Stimulated activated CD4-positive, alpha-beta T cell treated with anti-CD3 and anti-CD28 coated beads, Interleukin-4, amount 100 ng/mL, for 1 hour (primary cell): ENCODE data around the gene GRIK1.

ENCODE experiments used
- DNase-seq: peaks from one replicate; pipeline ENCODE4 v3.0.0-alpha.2; 2020

GRIK1 gene

GRCh38 chr21:29771491-29772066 lies 168.2 kb downstream of the GRIK1 start:
- DNase-seq = no peak

DNA sequence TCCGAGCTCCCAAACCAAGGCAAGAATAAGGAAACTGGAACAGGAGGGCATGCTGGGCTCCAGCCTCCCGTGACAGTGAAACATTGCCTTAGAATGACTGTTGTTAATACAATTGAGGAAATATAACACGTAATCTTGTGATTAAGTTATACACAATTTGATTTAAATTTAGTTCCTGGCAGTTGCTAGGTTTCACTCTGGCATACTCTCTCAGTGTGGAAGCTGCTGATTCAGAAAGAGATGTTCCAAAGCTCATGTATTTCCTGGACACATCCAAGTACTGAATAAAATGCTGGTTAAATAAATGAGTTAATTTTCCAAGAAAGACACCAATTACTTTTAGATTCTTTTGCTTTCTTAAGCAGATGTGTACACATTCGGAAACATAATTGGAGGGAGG lies 176.1 kb downstream of the GRIK1 start:
- no peak for DNase-seq

GRCh38 chr21:29762570-29763082 lies 177.2 kb downstream of the GRIK1 start:
- no peak for DNase-seq

DNA sequence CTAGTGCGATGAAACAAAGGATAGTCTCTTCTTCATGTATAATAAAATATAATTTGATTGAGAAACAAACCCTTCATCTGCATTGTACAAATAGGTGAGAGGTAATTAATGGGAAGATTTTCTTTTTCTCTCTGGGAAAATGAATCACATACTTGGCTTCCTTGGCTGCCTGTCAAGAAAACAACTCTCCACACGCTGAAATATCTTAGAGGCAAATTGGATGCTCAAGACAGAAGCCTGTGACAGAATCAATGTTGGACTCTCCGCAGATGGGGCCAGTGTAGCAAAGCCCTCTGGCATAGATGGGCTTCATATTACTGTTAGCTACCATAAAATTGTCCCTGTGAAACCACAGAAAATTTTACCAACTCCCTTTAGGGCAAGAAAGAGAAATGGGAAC lies 186.6 kb downstream of the GRIK1 start:
- no peak for DNase-seq

DNA sequence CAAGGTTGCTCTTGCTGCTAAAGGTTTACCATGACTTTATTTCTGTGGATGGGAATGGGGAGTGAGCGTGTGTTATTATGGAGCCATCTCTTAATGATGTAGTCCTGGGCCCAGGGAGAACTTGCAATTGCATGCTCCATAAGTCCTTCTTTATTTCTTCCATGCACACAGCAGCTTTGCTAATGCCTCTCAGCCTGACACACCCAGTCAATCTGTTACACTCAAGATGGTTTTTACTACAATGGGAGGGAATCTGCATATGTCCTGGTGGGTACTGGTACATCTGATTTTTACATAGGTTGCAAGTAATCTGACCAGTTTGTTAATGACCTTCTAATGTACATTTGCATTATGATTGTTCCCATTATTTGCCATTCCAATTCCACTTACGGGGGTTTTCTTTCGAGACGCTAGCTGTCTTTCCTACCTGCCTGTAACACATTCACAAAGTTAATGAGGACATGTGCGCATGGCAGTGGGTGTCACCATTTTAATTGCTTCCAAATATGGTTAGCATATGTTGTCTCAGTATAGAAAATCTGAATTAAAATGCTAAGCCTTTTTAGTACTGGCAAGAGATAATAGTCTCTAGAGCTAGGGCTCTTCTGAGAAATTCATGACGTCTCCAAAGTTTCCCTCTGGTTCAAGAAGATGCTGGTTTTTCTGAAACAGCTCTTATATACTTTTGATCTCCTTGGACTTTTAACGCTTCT lies 188.2 kb downstream of the GRIK1 start:
- no peak for DNase-seq

- DNase-seq = no peak
Measured at GRCh38 chr21:29749957-29750356, 189.8 kb downstream of the GRIK1 start.

DNA sequence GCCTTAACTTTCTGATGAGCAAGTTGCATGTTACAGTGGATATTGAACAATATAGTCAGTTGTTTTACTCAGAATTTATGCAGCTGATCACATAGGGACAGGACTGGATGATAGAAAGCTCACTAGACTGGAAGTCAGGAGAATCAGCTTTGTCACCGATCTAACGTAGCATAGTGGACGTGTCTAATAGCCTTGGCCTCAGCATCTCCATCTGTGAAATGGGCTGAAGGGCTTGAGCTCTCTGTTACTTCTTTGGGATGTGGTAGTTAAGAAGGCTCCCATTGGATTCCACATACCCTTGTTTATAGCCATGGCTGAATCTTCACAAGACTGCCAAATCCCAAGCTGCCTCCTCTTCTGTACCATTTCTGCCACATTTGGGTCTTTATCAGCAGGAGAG lies 190.6 kb downstream of the GRIK1 start:
- DNase-seq = no peak

DNA sequence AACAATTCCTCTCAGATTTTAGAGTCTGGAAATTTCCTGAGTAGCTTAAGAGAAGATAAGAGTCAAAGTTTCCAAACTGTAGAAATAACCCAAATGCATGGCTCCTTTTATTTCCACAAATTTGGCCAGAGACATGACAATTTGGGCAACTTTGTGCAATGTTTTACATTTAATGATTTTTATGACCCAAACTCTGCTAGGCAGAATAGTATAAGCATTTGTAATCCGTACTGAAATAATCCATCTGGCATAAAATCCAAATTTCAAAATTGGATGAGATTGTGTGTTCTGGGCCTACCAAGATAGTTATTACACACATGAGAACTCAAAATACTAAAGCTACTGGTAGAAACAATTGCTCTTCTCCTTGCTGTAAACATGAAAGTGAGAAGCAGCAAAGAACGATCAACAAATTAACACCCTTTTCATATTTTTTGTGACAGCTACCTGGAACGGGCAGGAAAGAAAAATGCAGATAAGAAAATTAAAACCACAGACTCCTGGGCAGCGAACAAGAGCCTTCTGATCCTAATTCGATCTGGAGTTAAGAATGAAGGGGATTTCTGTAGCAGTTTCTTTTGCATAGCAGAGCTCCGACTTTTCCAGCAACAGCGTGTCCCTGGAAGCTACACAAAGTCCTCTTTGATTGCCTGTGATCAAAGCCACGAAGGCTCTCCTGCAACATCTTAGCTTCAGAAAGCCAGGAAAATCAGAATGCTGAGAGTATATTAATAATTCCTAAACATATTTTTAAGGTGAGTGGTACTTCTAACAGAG lies 191.2 kb downstream of the GRIK1 start:
- no peak for DNase-seq

GRCh38 chr21:29741761-29742160 lies 198.0 kb downstream of the GRIK1 start:
- no peak for DNase-seq

DNA sequence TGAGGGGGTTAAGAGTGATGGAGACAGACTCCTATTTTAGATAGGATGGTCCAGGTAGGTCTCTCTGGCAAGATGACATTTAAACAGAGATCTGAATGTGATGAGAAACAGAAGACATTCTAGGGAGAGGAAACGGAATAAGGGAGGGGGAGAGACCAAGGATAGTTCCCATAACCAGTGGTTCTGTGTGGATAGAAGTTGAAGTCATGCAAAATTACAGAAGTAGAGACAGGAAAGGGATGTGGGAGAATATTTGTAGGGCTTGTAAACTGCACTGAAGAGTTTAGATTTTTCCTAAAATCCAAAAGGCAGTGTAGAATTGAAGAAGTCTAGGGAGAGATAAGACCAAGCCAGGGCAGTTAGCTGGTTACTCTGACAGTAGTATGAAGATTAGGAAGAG lies 200.6 kb downstream of the GRIK1 start:
- DNase-seq = no peak

DNA sequence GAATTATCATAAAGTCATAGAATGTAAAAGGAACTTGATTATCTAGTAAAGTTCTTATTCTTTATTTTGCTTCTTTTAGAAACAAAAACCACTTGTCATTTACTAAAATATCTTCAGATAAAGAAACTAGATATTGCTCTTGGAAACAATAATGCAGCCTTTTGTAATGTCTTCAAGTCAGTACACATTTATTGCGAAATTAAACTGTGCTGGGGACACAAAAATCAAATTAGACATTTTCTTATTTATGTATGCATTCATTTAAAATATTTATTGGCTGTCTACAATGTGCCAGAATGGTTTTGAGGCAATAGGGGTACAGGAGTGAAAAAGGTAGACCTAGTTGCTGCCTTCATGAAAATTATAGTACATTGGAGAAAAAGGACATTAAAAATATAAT lies 201.1 kb downstream of the GRIK1 start:
- no peak for DNase-seq

GRCh38 chr21:29737186-29737585 lies 202.6 kb downstream of the GRIK1 start:
- DNase-seq = no peak

- DNase-seq = no peak
Measured at GRCh38 chr21:29730281-29730680, 209.5 kb downstream of the GRIK1 start.

- no peak for DNase-seq
Measured at GRCh38 chr21:29726044-29726443, 213.8 kb downstream of the GRIK1 start.

GRCh38 chr21:29725025-29725736 lies 214.6 kb downstream of the GRIK1 start:
- DNase-seq = no peak

GRCh38 chr21:29721964-29722363 lies 217.8 kb downstream of the GRIK1 start:
- no peak for DNase-seq

DNA sequence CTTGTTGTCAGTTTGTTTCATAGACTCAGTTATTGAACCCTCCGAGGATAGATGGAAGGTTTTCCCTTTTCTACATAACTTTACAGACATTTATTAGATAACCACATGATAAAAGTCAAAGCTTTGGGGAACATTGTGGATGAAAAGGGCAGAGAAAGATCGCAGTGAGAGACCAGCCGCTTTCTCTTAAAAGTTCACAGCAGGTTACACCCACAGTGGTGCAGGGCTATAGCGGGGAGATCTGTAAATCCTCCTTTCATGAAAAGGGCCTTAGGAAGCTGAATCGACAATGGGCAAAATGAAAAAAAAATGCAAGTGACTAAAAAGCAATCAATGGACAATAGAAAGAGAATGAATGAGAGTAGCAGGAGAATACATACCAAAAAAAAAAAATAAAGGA lies 218.6 kb downstream of the GRIK1 start:
- no peak for DNase-seq

DNA sequence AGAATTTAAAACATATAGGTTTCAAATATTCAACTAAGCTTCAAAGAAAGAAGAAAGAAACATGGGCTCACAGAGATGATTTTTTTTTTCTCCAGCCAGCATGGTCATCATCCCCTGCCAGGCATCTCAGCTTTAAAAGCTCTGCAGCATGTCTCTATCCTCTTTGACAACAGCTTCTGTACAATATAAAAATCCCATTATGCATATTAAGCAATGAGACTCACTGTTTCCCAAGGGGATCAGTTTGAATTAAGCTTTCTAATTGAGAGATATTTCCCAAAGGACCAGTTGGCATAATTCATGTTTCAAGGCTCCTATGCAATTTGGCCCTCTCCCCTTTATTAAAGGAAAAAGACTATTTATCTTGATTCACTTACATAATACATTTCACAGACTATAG lies 220.3 kb downstream of the GRIK1 start:
- no peak for DNase-seq

DNA sequence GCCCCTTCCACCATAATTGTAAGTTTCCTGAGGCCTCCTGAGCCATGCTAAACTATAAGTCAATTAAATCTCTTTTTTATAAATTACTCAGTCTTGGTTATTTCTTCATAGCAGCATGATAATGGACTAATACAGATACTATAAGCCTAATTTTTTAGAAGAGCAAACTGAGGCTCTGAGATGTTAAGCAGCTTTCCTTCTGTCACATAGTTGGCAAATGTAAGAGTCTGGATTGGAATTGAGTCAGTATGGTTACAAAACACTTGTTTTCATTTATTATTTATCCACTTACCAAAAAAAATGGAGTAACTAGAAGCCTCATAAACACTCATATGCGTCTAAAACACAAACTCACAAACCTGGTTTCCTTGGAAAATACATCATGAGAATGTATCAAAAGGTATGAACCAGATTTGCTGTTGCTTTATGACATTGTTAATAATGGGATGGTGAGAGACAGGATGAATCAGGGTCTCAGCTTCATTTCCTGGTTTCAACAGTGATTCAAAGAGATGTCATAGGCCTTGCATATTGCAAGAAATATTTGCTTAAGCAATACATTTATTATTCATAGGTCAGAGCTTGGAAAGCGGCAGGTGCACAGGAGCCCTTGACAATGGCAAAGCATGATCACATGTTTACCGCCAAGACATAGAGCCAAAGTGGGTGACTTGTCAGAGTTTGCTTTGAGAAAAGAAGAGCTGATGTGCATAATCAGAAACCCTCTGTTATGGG lies 221.5 kb downstream of the GRIK1 start:
- DNase-seq = no peak

DNA sequence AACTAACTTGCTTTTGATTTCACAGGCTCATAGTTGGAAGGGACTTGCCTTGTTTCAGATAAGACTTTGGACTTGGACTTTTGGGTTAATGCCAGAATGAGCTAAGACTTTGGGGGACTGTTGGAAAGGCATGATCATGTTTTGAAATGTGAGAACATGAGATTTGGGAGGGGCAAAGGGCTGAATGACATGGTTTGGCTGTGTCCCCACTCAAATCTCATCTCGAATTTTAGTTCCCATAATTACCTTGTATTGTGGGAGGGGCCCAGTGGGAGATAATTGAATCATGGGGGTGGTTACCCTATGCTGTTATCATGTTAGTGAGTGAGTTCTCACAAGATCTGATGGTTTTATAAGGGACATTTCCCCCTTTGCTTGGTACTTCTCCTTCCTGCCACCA lies 222.1 kb downstream of the GRIK1 start:
- DNase-seq = no peak

DNA sequence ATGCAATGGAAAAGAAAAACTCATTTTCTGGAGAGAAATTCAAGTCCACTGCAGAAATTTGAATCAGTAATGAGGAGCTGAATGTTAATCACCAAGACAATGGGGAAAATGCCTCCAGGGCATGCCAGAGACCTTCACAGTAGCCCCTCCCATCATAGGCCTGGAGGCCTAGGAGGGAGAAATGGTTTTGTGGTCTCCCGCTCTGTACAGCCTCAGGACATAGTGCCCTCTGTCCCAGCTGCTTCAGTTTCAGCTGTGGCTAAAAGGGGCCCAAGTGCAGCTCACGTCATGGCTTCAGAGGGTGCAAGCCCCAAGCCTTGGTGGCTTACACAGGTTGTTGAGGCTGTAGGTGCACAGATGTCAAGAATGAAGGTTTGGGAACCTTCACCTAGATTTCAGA lies 223.0 kb downstream of the GRIK1 start:
- no peak for DNase-seq

DNA sequence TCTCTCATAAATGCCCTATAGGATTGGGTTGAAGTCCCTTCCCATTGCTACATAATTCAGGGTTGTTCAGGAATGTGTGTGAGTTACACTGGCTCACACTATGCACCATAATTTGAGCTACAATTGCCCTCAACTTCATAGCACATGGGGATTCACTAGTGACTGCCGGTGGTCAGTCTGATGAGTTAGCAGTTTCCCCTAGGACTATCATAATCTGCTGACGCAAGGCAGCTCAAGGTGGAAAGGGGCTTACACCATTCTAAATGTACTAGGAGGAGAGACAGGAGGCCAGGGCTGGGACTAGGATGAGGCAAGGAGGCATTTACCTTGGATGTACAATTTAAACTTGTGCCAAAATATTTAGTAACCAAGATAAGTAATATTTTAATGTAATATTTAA lies 224.7 kb downstream of the GRIK1 start:
- DNase-seq = no peak

DNA sequence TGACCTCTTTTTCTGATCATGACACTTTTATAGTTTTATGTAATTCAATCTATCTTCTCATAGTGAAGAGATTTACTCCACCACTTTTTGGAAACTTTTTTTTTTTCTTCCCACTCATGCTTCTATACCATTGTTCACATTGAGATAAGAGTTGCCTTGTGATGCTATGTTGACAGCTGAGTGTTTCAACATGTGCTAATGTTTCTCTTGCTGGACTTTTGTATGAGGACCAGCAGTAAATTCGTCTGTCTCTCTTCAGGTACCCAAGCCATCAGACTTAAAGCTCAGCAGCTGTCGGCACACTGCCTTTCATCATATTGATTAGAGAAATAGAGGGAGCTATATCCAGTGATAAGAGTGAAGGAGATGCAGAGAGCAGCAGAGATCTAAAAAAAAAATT lies 227.0 kb downstream of the GRIK1 start:
- no peak for DNase-seq
